Cerebellar nuclear complex (tissue), 1 donor: Measurements from ENCODE around the gene COL12A1.
A peak's percentile ranks its signal among the peaks of the same experiment; 100 is the strongest.
"Not testable (repeated sequence)": the region's sequence is repeated elsewhere in the genome, so short reads cannot be mapped to it uniquely, and the experiment has no call there.

Experiments
- DNase-seq, 2 experiments: peaks; one replicate each; lab custom pipeline; 2025; lab: John Stamatoyannopoulos, UW

COL12A1 gene

DNA sequence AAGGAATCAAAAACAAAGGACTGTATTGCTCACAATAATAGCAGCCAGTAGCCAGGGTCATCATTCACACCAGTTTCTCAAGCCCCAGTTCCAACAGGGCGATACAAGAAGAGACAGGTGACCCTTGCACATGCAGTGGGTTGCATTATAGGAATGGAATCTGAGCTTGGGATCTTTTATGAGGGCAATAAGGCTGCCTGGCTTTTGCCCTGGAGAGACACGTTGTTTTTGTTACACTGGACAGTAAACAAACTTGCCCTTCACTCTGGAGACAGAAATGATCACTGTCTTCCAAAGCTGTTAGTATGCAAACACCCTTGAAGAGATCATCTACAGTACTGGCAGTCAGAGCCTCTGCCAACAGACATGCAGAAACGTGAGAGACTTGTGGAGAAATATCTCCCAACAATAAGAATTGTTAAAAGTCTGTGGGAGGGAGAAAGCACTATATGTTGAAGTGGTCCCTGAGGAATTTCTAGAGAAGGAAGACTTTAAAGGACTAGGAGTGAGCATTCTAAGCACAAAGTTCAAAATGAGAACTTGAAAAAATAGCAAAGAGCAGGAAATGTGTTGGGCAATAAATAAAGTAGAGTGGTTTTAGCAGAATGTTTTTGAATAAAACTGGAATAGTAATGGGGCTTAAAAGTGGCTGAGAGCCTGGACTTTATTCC lies 6.2 kb upstream of the COL12A1 start:
- no peak for DNase-seq

DNA sequence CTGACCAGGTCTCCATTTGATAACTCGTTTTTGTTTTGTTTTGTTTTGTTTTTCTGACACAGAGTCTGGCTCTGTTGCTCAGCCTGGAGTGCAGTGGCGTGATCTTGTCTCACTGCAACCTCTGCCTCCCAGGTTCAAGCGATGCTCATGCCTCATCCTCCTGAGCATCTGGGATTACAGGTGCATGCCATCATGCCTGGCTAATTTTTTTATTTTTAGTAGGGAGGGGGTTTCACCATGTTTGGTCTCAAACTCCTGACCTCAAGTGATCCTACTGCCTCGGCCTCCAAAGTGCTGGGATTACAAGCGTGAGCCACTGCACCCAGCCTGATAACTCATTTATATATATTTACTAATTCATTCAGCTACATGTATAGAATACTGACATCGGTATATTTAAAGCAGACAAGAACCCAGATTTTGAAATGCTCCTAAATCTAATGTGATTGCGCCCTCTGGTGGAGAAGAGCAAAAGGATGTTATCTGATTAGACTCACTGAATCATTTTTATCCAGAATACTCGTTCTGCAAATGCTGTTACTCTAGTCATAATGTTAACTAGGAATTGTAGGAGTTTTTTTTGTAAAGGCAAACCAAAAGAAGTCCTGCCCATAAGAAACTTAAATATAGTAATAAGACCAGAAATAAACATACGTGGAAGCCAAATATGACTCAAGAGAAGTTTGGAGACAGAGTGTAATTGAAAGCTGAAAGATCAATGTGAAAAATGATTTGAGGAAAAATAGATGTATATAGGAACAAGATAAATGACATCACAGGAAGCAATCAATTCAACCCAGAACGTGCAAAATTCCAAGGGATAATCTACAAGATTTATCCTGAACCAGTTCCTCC lies 5.3 kb upstream of the COL12A1 start:
- no peak for DNase-seq

GRCh38 chr6:75209184-75209723 lies 3.4 kb upstream of the COL12A1 start:
- no peak for DNase-seq

DNA sequence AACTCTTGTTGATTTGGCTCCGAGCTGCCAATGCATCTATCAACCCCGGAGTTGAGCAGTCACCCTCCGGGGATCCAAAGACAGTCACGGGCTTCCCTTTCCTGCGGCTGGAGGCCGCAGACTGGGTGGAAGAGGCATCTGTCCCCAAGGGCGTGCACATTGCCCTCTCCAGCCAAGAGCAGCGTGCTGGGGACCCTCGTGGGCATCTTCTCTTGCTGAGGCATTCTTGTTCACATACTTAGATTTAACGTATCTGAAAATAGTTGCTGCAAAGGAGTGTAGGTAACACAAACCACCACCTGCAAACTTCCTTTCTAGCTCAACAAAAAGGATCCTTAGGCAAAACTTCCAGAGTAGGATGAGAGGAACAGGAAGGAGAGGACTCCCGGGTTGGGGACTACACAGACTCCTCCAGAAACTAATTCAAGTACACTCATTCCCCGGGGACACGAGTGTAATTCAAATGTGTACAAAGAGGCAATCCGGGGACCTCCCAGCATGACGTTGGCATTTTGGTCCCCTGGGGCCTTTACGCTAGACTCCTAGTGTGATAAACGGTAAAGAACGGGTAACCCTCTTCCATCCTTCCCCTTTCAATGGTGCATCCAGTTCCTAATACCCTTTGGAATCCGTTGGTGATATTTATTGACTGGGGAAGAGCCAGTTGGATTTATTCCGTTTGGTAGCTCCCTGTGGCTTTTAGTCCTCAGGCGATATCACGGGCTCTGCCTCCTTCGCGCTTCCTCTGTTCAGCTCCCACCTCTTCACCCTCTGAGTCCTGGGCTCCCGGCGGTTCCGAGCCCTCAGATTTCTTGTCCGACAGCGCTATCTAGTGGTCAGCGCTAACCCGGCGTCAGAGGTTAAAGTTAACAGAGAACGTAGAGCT lies 2.7 kb upstream of the COL12A1 start:
- DNase-seq = peak in 1 of 2 experiments; percentile 35

DNA sequence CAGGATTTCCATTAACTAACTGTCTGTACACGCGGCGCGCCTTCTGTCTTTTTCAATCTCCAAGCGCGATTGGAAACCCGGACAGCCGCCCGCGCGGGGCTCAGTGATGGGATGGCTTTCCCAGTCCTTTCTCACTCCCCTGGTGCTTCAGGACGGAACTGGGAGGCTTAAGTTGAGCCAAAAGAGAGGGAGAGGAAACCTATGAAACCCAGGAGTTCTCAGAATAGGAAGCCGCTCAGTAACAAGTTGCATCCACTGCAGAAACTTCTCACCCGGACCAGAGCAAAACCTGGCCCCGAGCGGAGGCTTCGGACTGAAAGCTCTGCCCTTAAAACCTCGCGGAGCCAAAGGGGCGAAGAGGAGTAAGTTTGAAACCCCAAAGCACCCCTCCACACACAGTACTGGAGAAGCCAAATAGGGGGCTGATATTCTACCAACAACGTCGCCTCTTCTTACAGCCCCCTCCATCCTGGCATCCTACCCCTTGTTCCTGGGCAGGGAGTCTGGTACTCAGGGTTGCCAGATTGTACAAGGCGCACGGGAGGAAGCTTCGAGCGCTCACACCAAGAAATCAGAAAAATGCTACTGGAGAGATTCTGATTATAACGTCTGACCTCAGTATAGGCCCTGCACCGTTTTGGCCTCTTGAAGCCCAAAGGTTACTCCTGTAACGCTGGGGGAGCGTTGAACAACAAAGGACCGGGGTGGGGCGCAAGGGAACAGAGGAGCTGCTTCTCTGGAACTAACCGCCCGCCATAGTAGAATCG lies 906 bp upstream of the COL12A1 start:
- no peak for DNase-seq

DNA sequence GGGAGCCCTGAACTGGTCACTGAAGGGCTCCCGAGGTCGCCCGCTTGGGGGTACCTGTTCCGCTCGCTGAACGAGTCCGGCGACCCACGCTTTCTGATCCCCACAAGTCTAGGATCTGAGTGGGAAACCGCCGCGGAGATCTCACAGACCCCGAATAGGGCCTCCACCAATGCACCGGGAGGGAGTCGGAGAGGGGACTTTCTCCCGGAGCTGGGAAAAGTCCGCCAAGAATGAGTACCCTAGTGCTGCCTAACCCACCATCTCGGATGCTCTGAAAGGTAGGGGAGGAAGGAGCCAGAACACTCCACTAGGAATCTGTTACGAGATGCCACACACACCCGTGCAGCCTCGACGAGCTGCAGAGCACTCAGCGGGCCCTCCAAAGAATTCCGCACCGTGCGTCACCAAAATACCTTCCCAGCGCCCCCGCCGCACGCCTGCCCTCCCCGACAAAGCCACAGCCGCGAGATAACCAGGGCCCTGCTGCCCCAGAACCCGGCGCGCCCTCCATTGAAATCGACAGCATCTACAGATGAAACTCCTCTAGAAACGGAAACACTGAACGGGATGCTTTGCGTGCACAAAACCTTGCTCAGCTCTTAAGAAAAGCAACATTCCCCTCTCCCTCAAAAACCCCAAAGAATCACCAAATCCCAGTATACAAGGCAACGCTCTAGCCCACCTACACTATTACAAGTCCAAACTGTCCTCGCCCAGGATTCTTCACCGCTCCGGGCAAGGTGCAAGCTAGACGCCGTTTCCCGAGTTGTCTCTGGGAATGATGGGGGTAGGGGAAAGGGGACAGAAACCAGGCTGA lies 686 bp downstream of the COL12A1 start:
- no peak for DNase-seq

- no peak for DNase-seq
Observed at GRCh38 chr6:75204217-75204958, 1.5 kb downstream of the COL12A1 start.

- no peak for DNase-seq
Observed at GRCh38 chr6:75203721-75204120, 2.1 kb downstream of the COL12A1 start.

- DNase-seq = no peak
Observed at GRCh38 chr6:75202676-75203131, 3.1 kb downstream of the COL12A1 start.

DNA sequence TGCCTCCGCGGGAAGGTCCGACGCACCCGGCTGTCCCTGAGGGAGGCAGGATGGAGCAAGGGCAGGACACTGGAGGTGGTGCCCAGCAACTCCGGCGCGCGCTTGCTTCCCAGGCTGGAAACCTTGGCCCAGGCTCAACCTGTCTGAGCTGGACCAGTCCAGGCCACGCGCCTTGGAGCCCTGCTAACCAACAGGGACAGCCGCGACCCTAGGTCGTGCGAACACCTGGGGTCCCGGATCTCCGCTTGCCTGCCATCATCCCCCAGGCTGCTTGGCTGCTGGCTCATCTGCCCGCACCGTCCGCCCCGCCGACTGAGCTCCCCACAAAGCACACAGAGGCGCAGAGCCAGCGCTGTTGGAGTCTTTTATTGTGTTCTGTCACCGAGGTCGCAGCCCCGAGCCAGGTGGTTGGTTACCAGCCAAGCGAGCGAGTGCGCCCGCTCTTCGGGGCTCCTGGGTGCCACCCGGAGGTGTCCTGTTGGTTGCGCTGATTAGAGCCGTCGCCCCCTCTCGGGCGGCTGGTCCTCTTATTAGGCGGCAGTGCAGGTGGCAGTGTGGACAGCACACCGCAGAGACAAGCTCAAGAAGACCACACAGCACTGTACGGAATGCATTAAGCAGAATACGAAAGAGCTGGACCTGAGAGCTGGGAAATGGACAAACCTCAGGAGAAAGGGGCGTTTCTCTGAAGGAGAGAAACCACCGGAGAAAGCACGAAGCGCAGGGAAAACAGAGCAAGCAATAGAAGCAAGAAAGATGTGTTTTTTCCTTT lies 3.8 kb downstream of the COL12A1 start:
- DNase-seq = no peak

GRCh38 chr6:75201021-75201420 lies 4.8 kb downstream of the COL12A1 start:
- no peak for DNase-seq

- DNase-seq = no peak
Observed at GRCh38 chr6:75199889-75200288, 6.0 kb downstream of the COL12A1 start.

DNA sequence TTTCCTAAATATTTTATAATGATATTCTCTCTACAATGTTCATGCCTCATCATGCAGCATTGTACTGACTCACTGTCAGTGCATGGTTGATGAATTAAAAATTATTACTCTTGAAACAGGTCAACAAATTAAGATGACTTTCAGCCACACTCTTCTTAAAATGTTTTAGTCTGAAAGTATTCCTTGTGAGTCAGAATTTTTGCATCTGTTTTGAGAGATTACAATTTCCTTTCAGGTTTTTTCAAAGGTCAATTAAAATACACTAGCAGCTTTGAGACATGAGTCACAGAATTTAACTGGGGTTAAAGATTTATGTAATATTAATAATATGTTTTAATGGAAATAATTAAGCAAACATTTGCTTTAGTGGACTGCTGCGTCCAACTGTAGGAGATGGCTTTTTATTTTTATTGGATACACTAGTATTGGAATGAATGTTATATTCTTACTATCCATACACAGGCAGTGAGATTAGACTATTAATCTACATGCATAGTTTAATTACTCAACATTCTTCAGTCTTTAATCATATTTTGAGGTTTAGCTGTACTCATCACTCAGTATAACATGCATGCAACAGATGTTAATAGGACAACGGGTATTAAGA lies 9.7 kb downstream of the COL12A1 start:
- DNase-seq = no peak

DNA sequence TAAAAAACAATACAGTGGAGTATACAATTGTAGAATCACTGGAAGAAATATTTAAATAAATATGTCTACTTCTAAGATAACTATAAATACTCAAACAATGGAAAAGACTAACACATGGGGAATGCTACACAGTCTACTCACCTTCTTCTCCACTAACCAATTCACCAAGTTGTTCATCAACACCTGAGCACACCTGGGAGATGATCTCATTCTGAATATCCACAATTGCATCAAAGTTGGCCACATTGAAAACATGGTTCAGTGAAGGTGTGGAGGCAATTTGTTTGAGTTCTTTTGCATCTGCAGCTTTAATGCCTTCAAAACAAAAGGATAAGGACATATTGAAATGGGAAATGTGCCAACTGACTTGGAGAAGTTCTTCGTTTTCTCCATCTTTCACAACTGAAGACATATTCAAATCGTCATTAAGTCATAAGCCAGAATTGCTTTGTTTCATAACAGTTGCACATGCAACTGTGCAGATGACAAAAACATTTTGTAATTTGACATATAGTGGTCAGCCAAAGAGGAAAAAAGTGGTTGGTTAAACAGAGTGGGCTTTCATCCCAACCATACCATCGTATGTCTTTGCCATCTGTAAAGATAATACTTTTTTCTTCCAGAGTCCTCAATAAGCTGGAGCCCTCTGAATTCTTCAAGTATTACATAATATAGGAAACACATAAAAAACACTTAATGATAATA lies 17.5 kb downstream of the COL12A1 start:
- DNase-seq = no peak

- DNase-seq = not testable (repeated sequence)
Observed at GRCh38 chr6:75186581-75186980, 19.3 kb downstream of the COL12A1 start.

DNA sequence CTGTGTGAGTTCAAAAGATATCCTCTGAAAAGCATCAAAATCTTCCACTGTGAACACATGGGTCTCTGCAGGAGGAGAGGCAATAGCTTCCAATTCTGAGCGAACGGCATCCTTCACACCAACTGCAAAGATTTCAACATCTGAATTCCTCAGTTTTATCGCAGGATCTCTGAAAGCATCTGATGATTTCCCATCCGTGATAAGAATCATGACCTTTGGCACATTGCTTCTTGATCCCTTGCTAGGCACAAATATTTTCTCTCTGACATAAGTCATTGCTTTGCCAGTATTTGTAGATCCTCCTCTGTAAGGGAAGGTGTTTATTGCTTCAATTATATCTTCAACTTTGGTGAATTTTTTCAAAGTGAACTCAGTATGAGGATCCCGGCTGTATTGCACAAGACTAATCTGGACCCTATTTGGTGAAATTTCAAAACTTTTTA lies 22.7 kb downstream of the COL12A1 start:
- DNase-seq = no peak

GRCh38 chr6:75180864-75181263 lies 25.0 kb downstream of the COL12A1 start:
- no peak for DNase-seq

- DNase-seq = no peak
Observed at GRCh38 chr6:75178757-75179156, 27.1 kb downstream of the COL12A1 start.
